ENCODE data around the gene IVL. TPM values are rescaled to one million over a fixed set of nuclear protein-coding genes. Genes with fewer than 3 reads are reported as not detected.

Gene IVL
- total and polyA plus RNA-seq, 2 donors (not counting 3 experiments of a cell fraction or from before 2014, with no cell fraction given) = not detected

DNA sequence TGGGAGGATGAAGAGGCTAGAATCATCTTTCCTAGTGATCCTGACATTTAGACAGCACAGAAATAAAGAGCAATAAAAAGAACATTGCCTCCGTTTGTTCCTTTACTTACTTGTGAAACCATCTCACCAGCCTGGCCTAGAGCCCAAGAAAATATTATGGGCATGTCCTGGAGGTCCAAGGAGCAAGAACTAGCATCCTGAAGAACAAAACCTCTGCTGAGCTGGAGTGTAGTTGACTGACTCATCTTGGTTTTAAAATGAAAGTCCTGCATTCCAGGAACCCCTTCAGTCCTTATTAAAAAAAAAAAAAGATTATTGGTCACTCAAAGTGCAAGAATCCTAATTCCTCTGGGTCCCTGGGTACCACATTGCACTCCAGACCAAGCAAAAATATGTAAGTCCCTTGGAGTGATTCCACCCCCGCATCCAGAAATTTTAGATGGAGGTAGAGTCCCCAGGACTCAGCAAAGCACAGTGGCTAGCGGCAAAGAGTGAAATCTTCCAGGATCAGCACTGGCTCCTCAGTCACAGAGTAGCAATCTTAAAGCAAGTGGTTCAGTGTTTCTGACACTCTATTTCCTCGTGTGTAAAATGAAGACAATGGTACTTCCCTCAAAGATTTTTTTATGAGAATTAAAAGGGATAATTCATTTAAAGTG, 23.3 kb upstream of the IVL start:
- Histone ChIP-seq H3K27ac (ENCODE audit: insufficient read depth, low read depth, low read length) (no peak overlapping the region), H3K79me2 (ENCODE audit: control insufficient read depth, insufficient read depth, low read length) (no peaks in the 10 kb centered on the region), H4K20me1 (replicated peaks; ENCODE audit: control insufficient read depth, extremely low read depth, insufficient read depth, low read length) (no peaks in the 10 kb centered on the region), H3K9me3 (replicated peaks; ENCODE audit: control insufficient read depth, insufficient read depth, low read length) (no peaks in the 10 kb centered on the region), H3K4me1 (ENCODE audit: control insufficient read depth, extremely low read depth, insufficient read depth, low read length) (no peaks in the 10 kb centered on the region), H3K4me2 (ENCODE audit: insufficient read depth, low read length) (no peak overlapping the region), H3K9me1 (replicated peaks; ENCODE audit: control insufficient read depth, extremely low read depth, insufficient read depth, low read length) (no peaks in the 10 kb centered on the region), H3K4me3 (replicated peaks in 1 of 3; ENCODE audit: insufficient read depth in 1 of 3, low read depth in 1 of 3, low read length in 3 of 3) (no peak overlapping the region), H3K9ac (replicated peaks; ENCODE audit: extremely low read depth, insufficient read depth, low read length) (no peak overlapping the region), H2AFZ (ENCODE audit: low read depth, low read length) (no peak overlapping the region), H3K36me3 (ENCODE audit: control insufficient read depth in 2 of 2, extremely low read depth in 1 of 2, insufficient read depth in 2 of 2, low read length in 2 of 2) (no peaks in the 10 kb centered on the region), H3K27me3 (ENCODE audit: control insufficient read depth in 2 of 2, insufficient read depth in 2 of 2, low read length in 2 of 2) (no peaks in the 10 kb centered on the region)
- dilution Hi-C loops (cut with MboI; ENCODE audit: extremely low pct_ligation_motif_present, low sequenced_read_pairs) = no loop called here
- intact Hi-C loops (cut with micrococcal nuclease) = no loop called here
- CTCF ChIA-PET = no interaction called here
- no peak for DNase-seq (ENCODE audit: low read depth, low spot score)
- FAIRE-seq = no peak
- POLR2A ChIA-PET = no interaction called here
- BruUV-seq (replicated peaks) = no TSS peak
- TF ChIP-seq JUN (IDR thresholded peaks at IDR 0.05; ENCODE audit: borderline replicate concordance, insufficient read depth, insufficient read length, low read depth) (no peak), MYC (IDR thresholded peaks at IDR 0.05; ENCODE audit: low read depth, low read length) (no peak), GATA2 (IDR thresholded peaks at IDR 0.05; ENCODE audit: insufficient read depth, insufficient read length, low read depth, low read length) (no peak), EZH2 (IDR thresholded peaks at IDR 0.05; ENCODE audit: borderline replicate concordance, low read depth, low read length, severe bottlenecking) (no peak), FOS (IDR thresholded peaks at IDR 0.05; ENCODE audit: borderline replicate concordance, insufficient read depth, low read length) (no peak), POLR2A (IDR thresholded peaks at IDR 0.05; ENCODE audit: low read depth, low read length) (no peak), POLR2AphosphoS5 (IDR thresholded peaks at IDR 0.05; ENCODE audit: insufficient read depth, low read depth, low read length) (no peak)
- TF ChIP-seq, protein P1, sequence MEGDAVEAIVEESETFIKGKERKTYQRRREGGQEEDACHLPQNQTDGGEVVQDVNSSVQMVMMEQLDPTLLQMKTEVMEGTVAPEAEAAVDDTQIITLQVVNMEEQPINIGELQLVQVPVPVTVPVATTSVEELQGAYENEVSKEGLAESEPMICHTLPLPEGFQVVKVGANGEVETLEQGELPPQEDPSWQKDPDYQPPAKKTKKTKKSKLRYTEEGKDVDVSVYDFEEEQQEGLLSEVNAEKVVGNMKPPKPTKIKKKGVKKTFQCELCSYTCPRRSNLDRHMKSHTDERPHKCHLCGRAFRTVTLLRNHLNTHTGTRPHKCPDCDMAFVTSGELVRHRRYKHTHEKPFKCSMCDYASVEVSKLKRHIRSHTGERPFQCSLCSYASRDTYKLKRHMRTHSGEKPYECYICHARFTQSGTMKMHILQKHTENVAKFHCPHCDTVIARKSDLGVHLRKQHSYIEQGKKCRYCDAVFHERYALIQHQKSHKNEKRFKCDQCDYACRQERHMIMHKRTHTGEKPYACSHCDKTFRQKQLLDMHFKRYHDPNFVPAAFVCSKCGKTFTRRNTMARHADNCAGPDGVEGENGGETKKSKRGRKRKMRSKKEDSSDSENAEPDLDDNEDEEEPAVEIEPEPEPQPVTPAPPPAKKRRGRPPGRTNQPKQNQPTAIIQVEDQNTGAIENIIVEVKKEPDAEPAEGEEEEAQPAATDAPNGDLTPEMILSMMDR (IDR thresholded peaks at IDR 0.05; ENCODE audit: extremely low read depth in 1 of 2, insufficient read depth in 1 of 2, low read depth in 1 of 2, low read length in 2 of 2) = no peak
- TF ChIP-seq, protein P2, sequence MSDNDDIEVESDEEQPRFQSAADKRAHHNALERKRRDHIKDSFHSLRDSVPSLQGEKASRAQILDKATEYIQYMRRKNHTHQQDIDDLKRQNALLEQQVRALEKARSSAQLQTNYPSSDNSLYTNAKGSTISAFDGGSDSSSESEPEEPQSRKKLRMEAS (IDR thresholded peaks at IDR 0.05; ENCODE audit: insufficient read depth, insufficient read length) = no peak

Measured in endothelial cell of umbilical vein (primary cell).